GM19238 (cell line): Measurements from ENCODE around the gene CAT.
A peak's percentile ranks its signal among the peaks of the same experiment; 100 is the strongest.

Experiments used
- DNase-seq: peaks from one replicate; pipeline ENCODE4 v3.0.0; 2011; ENCODE audit warnings: low spot score; ENCODE audit not compliant: insufficient read length

Gene CAT

GRCh38 chr11:34495239-34495723, 56.5 kb downstream of the CAT start:
- DNase-seq, result no peak

DNA sequence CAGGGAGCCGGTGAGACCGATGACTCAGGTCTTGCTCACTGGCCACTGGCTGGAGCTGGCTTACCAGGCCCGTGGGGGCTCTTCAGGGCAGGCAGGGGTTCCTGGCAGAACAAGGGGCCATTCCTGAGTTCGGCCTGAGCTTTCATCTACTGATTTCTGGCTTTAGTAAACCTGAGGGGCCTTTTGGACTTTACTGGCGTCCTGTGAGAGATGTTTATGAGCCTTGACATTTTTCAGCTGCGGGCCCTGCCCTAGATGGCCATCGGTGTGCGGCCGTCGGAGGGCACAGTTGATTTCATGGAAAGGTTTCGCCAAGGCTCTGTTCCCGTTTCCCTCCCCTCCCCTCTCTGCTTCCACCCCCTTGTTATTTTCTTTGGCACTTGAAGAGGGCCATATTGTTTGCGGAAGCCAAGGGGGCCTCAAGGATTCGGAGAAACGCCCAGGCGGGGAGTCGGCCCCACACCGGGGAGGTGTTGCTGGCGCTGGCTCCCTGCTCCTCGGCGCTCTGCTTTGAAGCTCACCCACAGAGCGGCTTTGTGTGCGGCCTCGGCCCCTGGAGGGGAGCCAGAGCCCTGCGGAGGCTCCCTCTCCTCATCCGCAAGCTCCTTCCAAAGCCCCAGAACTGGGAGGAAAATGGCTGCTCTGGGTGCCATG, 57.1 kb downstream of the CAT start:
- no peak for DNase-seq

DNA sequence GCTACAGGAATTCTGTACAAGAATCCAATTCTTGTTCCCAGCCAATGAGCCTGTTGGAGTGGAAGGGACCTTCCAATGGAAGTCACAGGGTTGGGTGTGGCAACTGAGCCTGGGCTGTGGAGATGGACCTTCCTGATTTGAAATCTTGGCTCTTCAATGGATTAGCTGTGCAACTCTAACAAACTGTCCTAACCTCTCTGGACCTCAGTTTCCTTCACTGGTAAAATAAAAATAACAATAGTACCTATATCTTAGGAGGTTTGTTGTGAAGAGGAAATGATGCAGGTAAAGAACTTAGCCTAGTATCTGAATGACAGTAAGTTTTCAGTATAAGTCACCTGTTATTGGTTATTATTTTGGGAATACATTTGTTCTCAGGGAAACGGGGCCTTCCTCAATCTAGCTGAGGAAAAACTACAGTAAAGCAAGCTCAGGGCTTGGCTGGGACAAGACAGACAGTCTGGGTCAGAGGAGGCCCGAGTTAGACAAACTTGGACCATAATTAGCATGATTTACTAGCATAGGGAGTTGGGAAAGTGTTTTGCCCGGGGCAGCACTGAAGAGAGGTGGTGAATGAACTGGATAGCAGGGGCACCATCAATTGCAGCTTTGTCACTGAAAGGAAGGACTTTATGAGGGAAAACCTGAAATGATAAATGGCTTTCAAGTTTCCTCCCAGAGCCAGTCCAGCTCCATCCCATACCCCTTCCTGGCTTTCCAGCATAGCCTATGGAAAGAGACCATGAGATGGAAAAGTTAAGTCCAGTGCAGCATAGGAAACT, 61.2 kb downstream of the CAT start:
- no peak for DNase-seq

DNA sequence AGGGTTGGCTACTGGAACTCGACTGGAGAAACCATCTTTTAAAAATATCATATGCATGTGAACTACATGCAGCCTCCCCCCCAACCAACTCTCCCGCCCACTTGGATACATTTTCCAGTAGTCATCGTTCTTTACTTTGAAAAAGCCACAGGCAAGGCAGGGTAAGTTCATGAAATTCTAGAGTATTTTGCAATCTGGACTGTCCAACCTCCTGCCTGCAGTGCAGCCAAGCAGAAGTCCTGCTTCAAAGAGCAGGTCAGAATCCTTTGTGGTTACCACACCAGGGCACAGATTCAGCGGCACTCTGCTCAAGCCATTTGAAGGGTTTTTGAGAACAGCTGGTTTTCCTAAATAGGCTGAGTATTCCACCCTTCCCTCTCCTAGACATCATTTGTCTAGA, 62.8 kb downstream of the CAT start:
- no peak for DNase-seq

- DNase-seq, result no peak
Observed at GRCh38 chr11:34501949-34502348, 63.2 kb downstream of the CAT start.

DNA sequence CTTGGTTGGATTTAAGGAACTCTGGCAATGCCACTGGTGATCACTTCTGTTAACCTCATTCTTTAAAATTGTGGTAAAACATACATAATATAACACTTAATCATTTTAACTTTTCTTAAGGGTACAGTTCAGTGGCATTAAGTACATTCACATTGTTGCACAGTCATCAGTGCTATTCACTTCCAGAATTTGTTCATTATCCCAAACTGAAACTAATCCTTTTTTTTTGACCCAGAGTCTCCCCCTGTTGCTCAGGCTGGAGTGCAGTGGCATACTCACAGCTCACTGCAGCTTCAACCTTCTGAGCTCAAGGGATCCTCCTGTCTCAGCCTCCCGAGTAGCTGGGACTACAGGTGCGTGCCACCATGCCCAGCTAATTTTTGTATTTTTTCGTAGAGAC, 64.2 kb downstream of the CAT start:
- no peak for DNase-seq

GRCh38 chr11:34505874-34506273, 67.1 kb downstream of the CAT start:
- no peak for DNase-seq

- no peak for DNase-seq
Observed at GRCh38 chr11:34507156-34507555, 68.4 kb downstream of the CAT start.

DNA sequence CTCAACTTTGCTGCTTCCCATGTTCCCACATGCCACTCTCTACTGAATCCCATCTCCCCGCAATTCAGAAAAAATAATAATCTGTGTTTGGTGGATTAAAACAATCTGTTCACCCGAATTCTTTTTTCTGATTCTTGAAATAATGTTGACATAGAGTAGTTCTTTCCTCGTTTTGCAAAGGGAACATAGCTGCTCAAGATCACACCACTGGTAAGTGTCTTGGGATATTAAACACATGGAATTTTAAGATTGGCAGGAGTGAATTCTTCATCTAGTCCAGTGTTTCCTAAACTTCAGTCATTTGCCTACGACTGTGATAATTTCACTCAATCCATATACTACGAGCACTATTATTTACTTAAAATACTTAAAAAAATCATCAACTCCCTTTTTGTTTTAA, 68.9 kb downstream of the CAT start:
- no peak for DNase-seq

- no peak for DNase-seq
Observed at GRCh38 chr11:34508524-34508923, 69.8 kb downstream of the CAT start.

DNA sequence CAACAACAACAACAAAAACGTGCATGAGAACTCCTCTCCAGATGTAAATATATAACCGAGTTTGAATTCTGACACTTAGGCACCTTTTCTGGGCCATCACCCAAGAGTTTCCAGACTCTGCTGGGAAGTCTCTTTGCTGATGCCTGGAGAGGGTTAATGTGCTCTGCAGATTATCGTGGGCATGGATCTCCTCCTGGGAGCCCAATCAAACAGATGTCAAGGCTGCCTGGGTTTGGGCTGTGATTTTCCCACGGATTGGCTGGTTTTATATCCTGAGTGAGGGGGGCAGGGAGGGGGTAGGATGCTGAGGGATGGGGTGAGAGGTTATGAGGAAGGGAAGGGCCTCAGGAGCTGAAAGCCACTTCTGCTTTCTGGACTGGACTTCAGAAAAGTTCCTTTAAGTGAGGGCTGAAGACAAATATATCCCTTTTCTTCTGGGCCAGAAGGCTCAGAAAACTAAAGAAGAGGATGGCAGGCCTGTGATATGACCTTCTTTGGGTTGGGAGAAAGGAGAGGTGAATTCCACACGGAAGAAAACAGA, 70.7 kb downstream of the CAT start:
- DNase-seq, result no peak

DNA sequence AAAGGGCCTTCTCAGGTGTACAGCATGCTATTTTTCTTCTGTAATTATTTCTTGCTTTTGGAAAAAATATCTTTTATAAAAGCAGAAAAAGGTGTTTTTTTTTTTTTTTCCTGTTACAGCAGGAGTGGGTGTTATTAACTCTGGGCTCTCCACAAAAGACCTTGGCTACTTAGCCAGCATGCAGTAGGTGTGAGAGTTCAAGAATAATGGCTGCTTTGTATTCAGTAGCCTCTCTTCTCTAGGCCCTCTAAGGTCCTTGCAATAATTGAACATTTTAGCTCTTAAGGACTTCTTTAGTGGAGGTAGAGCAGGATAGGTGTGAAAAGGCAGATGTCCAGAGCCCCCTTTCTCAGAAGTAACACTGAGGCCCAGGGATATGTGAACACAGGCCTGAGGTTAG, 71.5 kb downstream of the CAT start:
- DNase-seq, result no peak

- DNase-seq, result no peak
Observed at GRCh38 chr11:34510673-34511072, 71.9 kb downstream of the CAT start.

GRCh38 chr11:34512840-34513681, 74.3 kb downstream of the CAT start:
- peak; percentile 66 for DNase-seq

GRCh38 chr11:34513682-34514449, 75.1 kb downstream of the CAT start, which contains the start of gene ELF5:
Gene ELF5 (minus strand): TSS chr11:34513794. CDS start chr11:34505749, 8,045 bp downstream.
- no peak for DNase-seq

DNA sequence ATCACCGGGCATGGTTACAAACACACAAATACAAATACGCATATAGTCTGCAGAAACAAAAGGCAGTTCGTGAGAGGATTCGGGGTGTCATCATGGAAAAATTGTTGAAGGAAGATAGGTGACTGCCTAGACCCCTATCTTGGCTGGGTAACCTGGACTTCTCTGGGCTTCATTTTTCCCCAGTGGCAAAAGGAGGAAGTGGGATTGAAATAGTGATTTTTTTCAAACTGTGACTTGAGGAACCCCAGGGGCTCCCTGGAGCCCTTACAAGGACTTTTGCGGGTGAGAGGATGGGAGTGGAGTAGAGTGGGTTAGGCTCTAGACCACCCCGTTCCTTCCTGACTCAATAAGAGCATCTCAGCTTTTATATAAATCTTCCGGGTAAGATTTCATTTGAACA, 75.9 kb downstream of the CAT start:
- no peak for DNase-seq

DNA sequence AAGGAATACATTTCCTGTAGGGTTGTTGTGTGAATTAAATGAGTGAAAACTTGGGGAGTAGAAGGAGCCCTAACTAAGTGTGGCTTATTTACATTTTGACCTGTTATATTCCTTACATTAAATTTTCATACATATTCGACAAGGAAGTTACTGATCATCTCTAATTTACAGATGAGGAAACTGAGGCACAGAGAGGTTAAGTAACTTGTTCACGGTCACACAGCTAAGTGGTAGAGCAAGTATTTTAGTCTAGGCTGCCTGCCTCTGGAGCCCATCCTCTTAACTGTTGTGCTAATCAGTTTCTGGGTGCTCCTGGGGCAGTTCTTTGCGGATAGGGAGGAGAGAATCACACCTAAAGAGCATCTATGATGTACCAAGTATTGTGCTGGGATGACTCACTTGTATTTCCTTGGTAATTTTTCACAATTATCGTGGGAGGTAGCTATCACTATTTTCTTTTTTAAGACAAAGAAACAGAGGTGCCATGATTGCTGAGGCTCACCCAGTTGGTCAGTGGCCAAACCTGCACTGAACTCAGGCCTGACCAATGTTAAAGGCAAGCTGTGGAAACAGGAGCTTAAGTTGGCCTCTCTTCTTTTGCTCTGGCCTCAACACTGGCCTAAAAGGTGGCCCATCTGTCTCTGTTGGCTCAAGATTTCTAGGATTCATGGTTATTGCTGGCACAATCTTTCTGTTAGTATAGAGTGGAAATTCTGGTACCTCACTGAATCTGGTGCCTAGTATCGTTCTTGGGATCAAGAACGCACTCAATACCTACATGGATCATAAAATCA, 77.7 kb downstream of the CAT start:
- DNase-seq, result no peak

DNA sequence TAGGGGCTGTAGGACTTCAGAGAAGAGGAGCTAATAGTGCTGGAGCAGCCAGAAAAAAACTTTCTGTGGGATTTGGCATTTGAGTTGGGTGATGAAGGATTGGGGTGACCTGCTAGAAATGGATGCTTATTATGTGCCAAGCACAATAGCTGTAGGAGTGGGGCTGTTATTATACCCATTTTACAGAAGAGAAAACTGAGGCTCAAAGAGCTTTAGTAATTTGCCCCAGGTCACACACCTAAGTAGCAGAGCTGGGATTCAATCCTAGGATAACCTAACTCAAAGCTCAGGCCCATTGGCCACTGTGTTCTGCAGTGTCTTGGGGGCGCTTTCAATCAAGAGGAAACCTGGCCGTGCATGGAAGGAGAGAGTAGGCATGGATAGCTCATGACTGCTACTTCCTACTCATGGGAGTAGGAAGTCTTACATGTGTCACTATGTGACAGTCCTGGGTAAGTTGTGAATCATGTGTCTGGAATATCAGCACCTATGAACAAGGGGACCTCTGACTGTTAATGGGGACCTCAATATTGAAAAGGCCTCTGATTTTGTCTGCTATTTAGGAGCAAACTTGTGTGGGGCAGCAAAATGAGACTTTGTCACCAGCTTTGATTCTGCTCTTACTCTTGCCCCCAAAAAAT, 81.0 kb downstream of the CAT start:
- no peak for DNase-seq

- DNase-seq, result no peak
Observed at GRCh38 chr11:34521265-34521664, 82.5 kb downstream of the CAT start.
